Keratinocyte (primary cell): ENCODE measurements around the gene COG5. TPM values are rescaled to one million over a fixed set of nuclear protein-coding genes. Genes with fewer than 3 reads are reported as not detected.

Experiments
- DNase-seq: peaks from one replicate; pipeline ENCODE4 v3.0.0-alpha.2; 2011; ENCODE audit warnings: low read depth, missing footprints, low spot score
- FAIRE-seq: peaks from 2 replicates; lab custom pipeline; 2011; peaks lifted over from hg19 to GRCh38; lab: Jason Lieb, UNC
- H2AFZ ChIP-seq: 2 replicates; pipeline ENCODE4 v1.6.0; 2012; ENCODE audit warnings: low read length, control low read depth, inconsistent platforms; ENCODE audit not compliant: control insufficient read depth
- H3K27ac ChIP-seq: 2 replicates; pipeline ENCODE4 v1.5.1; 2011; ENCODE audit warnings: low read length; ENCODE audit not compliant: control insufficient read depth, insufficient read depth
- H3K27me3 ChIP-seq: 3 replicates; pipeline ENCODE4 v1.6.0; 2011; ENCODE audit warnings: low read length; ENCODE audit not compliant: control insufficient read depth, insufficient read depth; ENCODE audit errors: extremely low read depth
- H3K36me3 ChIP-seq, 2 experiments: 2 replicates in 1 of 2; 3 replicates in 1 of 2; pipeline ENCODE4 v1.5.1; 2011; ENCODE audit warnings: low read length in 2 of 2, mild to moderate bottlenecking in 1 of 2; ENCODE audit not compliant: control insufficient read depth in 2 of 2, insufficient read depth in 2 of 2; ENCODE audit errors: extremely low read depth in 1 of 2
- H3K4me1 ChIP-seq: 3 replicates; pipeline ENCODE4 v1.5.1; 2011; ENCODE audit warnings: low read length; ENCODE audit not compliant: control insufficient read depth, insufficient read depth; ENCODE audit errors: extremely low read depth
- H3K4me2 ChIP-seq: 3 replicates; pipeline ENCODE4 v1.6.0; 2011; ENCODE audit warnings: low read depth, low read length; ENCODE audit not compliant: control insufficient read depth, insufficient read depth; ENCODE audit errors: extremely low read depth
- H3K4me3 ChIP-seq, 3 experiments: fragments of 200-600 bp in 1 of 3; sonication (generic) in 1 of 3; 2 replicates in 2 of 3; 3 replicates in 1 of 3; pipeline ENCODE4 v1.5.1; 2011 to 2016; ENCODE audit warnings: low read length in 3 of 3, mild to moderate bottlenecking in 3 of 3, control low read depth in 2 of 3, inconsistent platforms in 1 of 3, low read depth in 1 of 3, mixed read lengths in 1 of 3, mixed run types in 1 of 3, moderate library complexity in 1 of 3; ENCODE audit not compliant: control insufficient read depth in 2 of 3, insufficient read depth in 2 of 3; ENCODE audit errors: extremely low read depth in 1 of 3
- H3K79me2 ChIP-seq: 2 replicates; pipeline ENCODE4 v1.6.0; 2012; ENCODE audit warnings: low read length; ENCODE audit not compliant: control insufficient read depth, insufficient read depth
- H3K9ac ChIP-seq: 3 replicates; pipeline ENCODE4 v1.6.0; 2011; ENCODE audit warnings: low read length; ENCODE audit not compliant: control insufficient read depth, insufficient read depth; ENCODE audit errors: extremely low read depth
- H3K9me1 ChIP-seq: 3 replicates; pipeline ENCODE4 v1.6.0; 2011; ENCODE audit warnings: low read length; ENCODE audit not compliant: control insufficient read depth, insufficient read depth; ENCODE audit errors: extremely low read depth
- H3K9me3 ChIP-seq: 2 replicates; pipeline ENCODE4 v1.5.1; 2012; ENCODE audit warnings: low read depth, low read length; ENCODE audit not compliant: control insufficient read depth
- H4K20me1 ChIP-seq: 3 replicates; pipeline ENCODE4 v1.6.0; 2011; ENCODE audit warnings: low read length; ENCODE audit not compliant: control insufficient read depth, insufficient read depth; ENCODE audit errors: extremely low read depth
- CTCF ChIP-seq, 3 experiments: IDR thresholded peaks in 1 of 3; conservative IDR thresholded peaks in 1 of 3; optimal IDR thresholded peaks in 1 of 3; 2 replicates in 2 of 3; 3 replicates in 1 of 3; pipeline versions ENCODE3 to v1.5.1; 2011; ENCODE audit warnings: low read length in 3 of 3, mild to moderate bottlenecking in 3 of 3, moderate library complexity in 2 of 3, control low read depth in 1 of 3, inconsistent platforms in 1 of 3; ENCODE audit not compliant: insufficient read depth in 2 of 3; ENCODE audit errors: extremely low read depth in 1 of 3
- EZH2 ChIP-seq: IDR thresholded peaks from one replicate; pipeline ENCODE4 v1.6.1; 2012; ENCODE audit warnings: inconsistent platforms, mild to moderate bottlenecking, low read length, moderate library complexity
- dilution Hi-C: fragments of 300-500 bp; cut with MboI; formaldehyde crosslinking; loops from one replicate; pipeline ENCODE4 v1.7.0; 2020; ENCODE audit warnings: low sequenced_read_pairs; ENCODE audit not compliant: extremely low pct_ligation_motif_present
- polyA plus RNA-seq, 5 experiments: library from polyadenylated mRNA; depleted of rRNA in 3 of 5; stranded (reverse) in 3 of 5; stranded (forward) in 1 of 5; unstranded in 1 of 5; fragments of >200 nt; gene quantifications; 1 replicate in 1 of 5; 2 replicates in 3 of 5; 3 replicates in 1 of 5; pipeline versions ENCODE4 v1.2.1 to v1.2.3, GENCODE V29; 2011 to 2012; ENCODE audit warnings: missing spikeins in 2 of 5, low read depth in 1 of 5, low replicate concordance in 1 of 5

COG5 gene
- polyA plus RNA-seq, 1 donor (not counting 4 experiments of a cell fraction or from before 2014, with no cell fraction given) = 50.7 TPM

GRCh38 chr7:107527196-107527595 lies 36.5 kb downstream of the COG5 start:
- no peak overlapping the region for H2AFZ ChIP-seq
- peaks cover 31% of the 10 kb centered on the region for H3K79me2 ChIP-seq
- no peak overlapping the region for H3K4me2 ChIP-seq
- H3K9me1 ChIP-seq = no peaks in the 10 kb centered on the region
- no peak for TF ChIP-seq CTCF (optimal IDR thresholded peaks at IDR 0.05 in 1 of 3, IDR thresholded peaks at IDR 0.05 in 1 of 3, conservative IDR thresholded peaks at IDR 0.05 in 1 of 3; ENCODE audit: extremely low read depth in 1 of 3, insufficient read depth in 2 of 3, low read length in 3 of 3)
- TF ChIP-seq EZH2 = no peak
- dilution Hi-C loops = no loop called here
- H3K27me3 ChIP-seq = no peaks in the 10 kb centered on the region
- FAIRE-seq (no peak), DNase-seq (no peak)
- peaks cover 11% of the 10 kb centered on the region for H3K4me1 ChIP-seq
- H4K20me1 ChIP-seq = no peaks in the 10 kb centered on the region
- H3K9me3 ChIP-seq = no peaks in the 10 kb centered on the region
- H3K36me3 ChIP-seq = peaks cover 0 to 7% of the 10 kb centered on the region in 2 experiments
- no peak overlapping the region for H3K4me3 ChIP-seq
- no peak overlapping the region for H3K27ac ChIP-seq
- H3K9ac ChIP-seq = no peak overlapping the region

GRCh38 chr7:107526672-107527071 lies 37.0 kb downstream of the COG5 start:
- no peak for TF ChIP-seq EZH2
- TF ChIP-seq CTCF (optimal IDR thresholded peaks at IDR 0.05 in 1 of 3, IDR thresholded peaks at IDR 0.05 in 1 of 3, conservative IDR thresholded peaks at IDR 0.05 in 1 of 3; ENCODE audit: extremely low read depth in 1 of 3, insufficient read depth in 2 of 3, low read length in 3 of 3) = no peak

More at GRCh38 chr7:107526672-107527071, 37.0 kb downstream of the COG5 start:
- DNase-seq = no peak
- H3K79me2 ChIP-seq = peaks cover 34% of the 10 kb centered on the region
- no peaks in the 10 kb centered on the region for H3K9me1 ChIP-seq
- H3K36me3 ChIP-seq = peaks cover 0 to 7% of the 10 kb centered on the region in 2 experiments
- no peak overlapping the region for H3K4me2 ChIP-seq
- dilution Hi-C loops = no loop called here
- no peaks in the 10 kb centered on the region for H4K20me1 ChIP-seq
- no peak overlapping the region for H3K9ac ChIP-seq
- peaks cover 11% of the 10 kb centered on the region for H3K4me1 ChIP-seq
- H3K9me3 ChIP-seq = no peaks in the 10 kb centered on the region
- H3K4me3 ChIP-seq = no peak overlapping the region
- H3K27ac ChIP-seq = no peak overlapping the region
- H2AFZ ChIP-seq = no peak overlapping the region
- no peaks in the 10 kb centered on the region for H3K27me3 ChIP-seq
- FAIRE-seq = no peak
